Ovary (tissue), 3 donors: ENCODE measurements around the gene SLC30A3.

Experiments
- CTCF ChIP-seq, 3 donors: fragments of 450-650 bp in 2 of 3; fragments of 200-600 bp in 1 of 3; IDR thresholded peaks; one replicate each; pipeline versions ENCODE4 v1.5.1 to v1.8.0; 2016 to 2022; ENCODE audit warnings: antibody characterized with exemption in 3 of 3, mild to moderate bottlenecking in 1 of 3
- EP300 ChIP-seq: sonication (generic); formaldehyde crosslinking; IDR thresholded peaks from one replicate; pipeline ENCODE4 v1.6.1; 2017; ENCODE audit warnings: antibody characterized with exemption
- POLR2A ChIP-seq: fragments of 450-650 bp; IDR thresholded peaks from one replicate; pipeline ENCODE4 v1.6.1; 2017; ENCODE audit warnings: antibody characterized with exemption, mild to moderate bottlenecking, moderate library complexity
- donor health status: DM: no; HTN: no; CAD: no.

GRCh38 chr2:27236136-27236535 is 26.7 kb downstream of the SLC30A3 start:
- TF ChIP-seq CTCF (IDR thresholded peaks at IDR 0.05), result no peak
- TF ChIP-seq POLR2A, result no peak
- no peak for TF ChIP-seq EP300
